ENCODE measurements around the gene OSBPL9.

The OSBPL9 gene

GRCh38 chr1:51630922-51631321 lies 14.0 kb downstream of the OSBPL9 start:
- Mint-ChIP-seq H3K9me3 (no peaks in the 10 kb centered on the region), H3K27ac (ENCODE audit: low read depth) (no peak overlapping the region), H3K4me1 (peaks cover 37% of the 10 kb centered on the region), H3K27me3 (no peaks in the 10 kb centered on the region), H3K36me3 (ENCODE audit: insufficient read depth) (peaks cover 4% of the 10 kb centered on the region), H3K4me3 (no peak overlapping the region)
- no peak for ATAC-seq (replicated peaks; ENCODE audit: extremely low read depth, poor library complexity, severe bottlenecking)
- no peak for DNase-seq (ENCODE audit: low spot score in 2 of 2)

- no peak for DNase-seq (ENCODE audit: low spot score in 2 of 2)
- H3K4me1 Mint-ChIP-seq: peaks cover 30% of the 10 kb centered on the region
- no peak overlapping the region for H3K27ac Mint-ChIP-seq (ENCODE audit: low read depth)
- peaks cover 6% of the 10 kb centered on the region for H3K36me3 Mint-ChIP-seq (ENCODE audit: insufficient read depth)
- no peaks in the 10 kb centered on the region for H3K27me3 Mint-ChIP-seq
- H3K9me3 Mint-ChIP-seq: no peaks in the 10 kb centered on the region
- ATAC-seq (replicated peaks; ENCODE audit: extremely low read depth, poor library complexity, severe bottlenecking): no peak
- H3K4me3 Mint-ChIP-seq: no peak overlapping the region
These were observed 14.9 kb downstream of the OSBPL9 start for GRCh38 chr1:51631747-51632146.

DNA sequence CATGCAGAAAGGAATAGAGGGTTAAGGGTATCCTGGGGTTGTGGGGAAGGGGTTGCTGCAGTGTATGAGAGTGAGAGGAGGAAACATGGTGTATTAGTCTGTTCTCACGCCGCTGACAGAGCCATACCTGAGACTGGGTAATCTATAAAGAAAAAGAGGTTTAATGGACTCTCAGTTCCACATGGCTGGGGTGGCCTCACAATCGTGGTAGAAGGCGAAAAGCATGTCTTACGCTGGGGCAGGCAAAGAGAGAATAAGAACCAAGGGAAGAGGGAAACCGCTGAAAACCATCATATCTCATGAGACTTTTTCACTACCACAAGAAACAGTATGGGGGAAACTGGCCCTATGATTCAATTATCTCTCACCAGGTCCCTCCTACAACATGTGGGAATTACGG lies 17.7 kb downstream of the OSBPL9 start:
- Mint-ChIP-seq H3K36me3 (ENCODE audit: insufficient read depth) (peaks cover 5% of the 10 kb centered on the region), H3K27me3 (no peaks in the 10 kb centered on the region), H3K4me3 (no peak overlapping the region), H3K4me1 (peaks cover 19% of the 10 kb centered on the region), H3K9me3 (no peaks in the 10 kb centered on the region), H3K27ac (ENCODE audit: low read depth) (no peak overlapping the region)
- ATAC-seq (replicated peaks; ENCODE audit: extremely low read depth, poor library complexity, severe bottlenecking) (no peak), DNase-seq (ENCODE audit: low spot score in 2 of 2) (no peak)

- Mint-ChIP-seq H3K36me3 (ENCODE audit: insufficient read depth) (peaks cover 5% of the 10 kb centered on the region), H3K9me3 (no peaks in the 10 kb centered on the region), H3K27ac (ENCODE audit: low read depth) (no peak overlapping the region), H3K4me3 (no peak overlapping the region), H3K27me3 (no peaks in the 10 kb centered on the region), H3K4me1 (peaks cover 19% of the 10 kb centered on the region)
- ATAC-seq (replicated peaks; ENCODE audit: extremely low read depth, poor library complexity, severe bottlenecking) (no peak), DNase-seq (ENCODE audit: low spot score in 2 of 2) (no peak)
These were observed 18.7 kb downstream of the OSBPL9 start for GRCh38 chr1:51635615-51636014.

GRCh38 chr1:51636191-51636590 lies 19.3 kb downstream of the OSBPL9 start:
- DNase-seq (ENCODE audit: low spot score in 2 of 2) (no peak), ATAC-seq (replicated peaks; ENCODE audit: extremely low read depth, poor library complexity, severe bottlenecking) (no peak)
- Mint-ChIP-seq H3K27ac (ENCODE audit: low read depth) (no peak overlapping the region), H3K9me3 (no peaks in the 10 kb centered on the region), H3K36me3 (ENCODE audit: insufficient read depth) (peaks cover 4% of the 10 kb centered on the region), H3K27me3 (no peaks in the 10 kb centered on the region), H3K4me3 (no peak overlapping the region), H3K4me1 (peaks cover 19% of the 10 kb centered on the region)

DNA sequence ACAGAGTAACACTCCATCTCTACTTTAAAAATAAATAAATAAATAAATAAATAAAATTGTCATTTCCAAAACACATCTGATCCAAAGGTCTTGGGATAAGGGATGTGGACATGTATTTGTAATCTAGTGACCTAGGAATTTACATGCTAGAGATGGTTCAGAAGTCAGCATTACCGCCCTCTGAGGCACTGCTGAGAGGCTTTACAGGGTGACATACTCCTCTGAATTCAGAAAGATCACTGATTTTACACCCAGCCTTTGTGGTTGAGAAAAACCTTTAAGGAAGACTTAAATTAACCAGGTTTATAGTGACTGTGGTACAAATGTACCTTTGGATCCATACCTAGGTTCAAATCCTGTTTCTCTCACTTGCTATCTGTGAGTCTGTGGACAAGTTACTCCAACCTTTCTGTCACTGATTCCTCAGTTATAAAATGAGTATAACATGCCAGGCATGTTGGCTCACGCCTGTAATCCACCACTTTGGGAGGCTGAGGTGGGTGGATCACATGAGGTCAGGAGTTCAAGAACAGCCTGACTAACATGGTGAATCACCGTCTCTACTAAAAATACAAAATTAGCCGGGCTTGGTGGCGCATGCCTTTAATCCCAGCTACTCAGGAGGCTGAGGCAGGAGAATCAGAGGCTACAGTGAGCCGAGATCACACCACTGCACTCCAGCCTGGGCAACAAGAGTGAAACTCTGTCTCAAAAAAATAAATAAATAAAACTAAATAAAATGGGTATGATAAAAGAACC lies 20.1 kb downstream of the OSBPL9 start:
- no peak for DNase-seq (ENCODE audit: low spot score in 2 of 2)
- ATAC-seq (replicated peaks; ENCODE audit: extremely low read depth, poor library complexity, severe bottlenecking): no peak
- H3K27ac Mint-ChIP-seq (ENCODE audit: low read depth): no peak overlapping the region

DNA sequence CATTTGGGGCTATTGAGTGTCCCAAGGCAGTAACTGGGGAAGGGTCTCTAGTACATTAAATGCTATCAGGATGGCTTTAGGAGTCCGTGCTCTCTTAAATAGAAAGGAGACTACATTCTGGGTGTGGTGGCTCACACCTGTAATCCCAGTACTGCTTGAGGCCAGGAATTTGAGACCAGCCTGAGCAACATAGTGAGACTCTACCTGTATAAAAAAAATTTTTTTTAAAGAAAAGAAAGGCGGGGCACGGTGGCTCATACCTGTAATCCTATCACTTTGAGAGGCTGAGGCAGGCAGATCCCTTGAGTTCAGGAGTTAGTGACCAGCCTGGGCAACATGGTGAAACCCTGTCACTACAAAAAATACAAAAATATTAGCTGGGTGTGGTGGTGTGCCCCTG lies 21.5 kb downstream of the OSBPL9 start:
- no peak for ATAC-seq (replicated peaks; ENCODE audit: extremely low read depth, poor library complexity, severe bottlenecking)
- Mint-ChIP-seq H3K9me3 (no peaks in the 10 kb centered on the region), H3K36me3 (ENCODE audit: insufficient read depth) (peaks cover 5% of the 10 kb centered on the region), H3K27me3 (no peaks in the 10 kb centered on the region), H3K4me3 (no peak overlapping the region), H3K27ac (ENCODE audit: low read depth) (no peak overlapping the region), H3K4me1 (peaks cover 28% of the 10 kb centered on the region)
- DNase-seq (ENCODE audit: low spot score in 2 of 2): no peak

More for the DNA sequence above, 20.1 kb downstream of the OSBPL9 start:
- Mint-ChIP-seq H3K9me3 (no peaks in the 10 kb centered on the region), H3K4me1 (peaks cover 19% of the 10 kb centered on the region), H3K4me3 (no peak overlapping the region), H3K36me3 (ENCODE audit: insufficient read depth) (peaks cover 4% of the 10 kb centered on the region), H3K27me3 (no peaks in the 10 kb centered on the region)

GRCh38 chr1:51639694-51640093 lies 22.8 kb downstream of the OSBPL9 start:
- DNase-seq (ENCODE audit: low spot score in 2 of 2): no peak
- Mint-ChIP-seq H3K27me3 (no peaks in the 10 kb centered on the region), H3K9me3 (no peaks in the 10 kb centered on the region), H3K27ac (ENCODE audit: low read depth) (no peak overlapping the region), H3K4me3 (no peak overlapping the region), H3K4me1 (peaks cover 27% of the 10 kb centered on the region), H3K36me3 (ENCODE audit: insufficient read depth) (peaks cover 7% of the 10 kb centered on the region)
- no peak for ATAC-seq (replicated peaks; ENCODE audit: extremely low read depth, poor library complexity, severe bottlenecking)

DNA sequence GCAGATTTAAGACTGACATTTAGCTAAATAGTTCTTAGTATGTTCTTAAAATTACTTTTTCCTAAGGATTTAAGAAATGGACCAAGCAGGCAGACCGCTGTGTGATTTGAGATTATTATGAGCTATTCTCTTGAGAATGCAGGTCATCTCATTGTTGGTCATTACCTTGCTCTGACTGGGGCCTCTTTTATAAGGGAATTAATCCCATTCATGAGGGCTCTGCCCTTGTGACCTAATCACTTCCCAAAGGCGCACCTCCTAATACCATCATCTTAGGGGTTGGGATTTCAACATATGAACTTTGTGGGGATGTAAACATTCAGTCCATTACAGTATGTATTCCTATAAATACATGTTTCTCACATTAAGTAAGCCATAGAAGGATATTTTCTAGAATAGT lies 24.2 kb downstream of the OSBPL9 start:
- H3K27ac Mint-ChIP-seq (ENCODE audit: low read depth): no peak overlapping the region
- ATAC-seq (replicated peaks; ENCODE audit: extremely low read depth, poor library complexity, severe bottlenecking) (no peak), DNase-seq (ENCODE audit: low spot score in 2 of 2) (no peak)
- H3K27me3 Mint-ChIP-seq: no peaks in the 10 kb centered on the region
- no peaks in the 10 kb centered on the region for H3K9me3 Mint-ChIP-seq
- H3K4me1 Mint-ChIP-seq: peaks cover 21% of the 10 kb centered on the region
- H3K4me3 Mint-ChIP-seq: no peak overlapping the region
- peaks cover 10% of the 10 kb centered on the region for H3K36me3 Mint-ChIP-seq (ENCODE audit: insufficient read depth)

DNA sequence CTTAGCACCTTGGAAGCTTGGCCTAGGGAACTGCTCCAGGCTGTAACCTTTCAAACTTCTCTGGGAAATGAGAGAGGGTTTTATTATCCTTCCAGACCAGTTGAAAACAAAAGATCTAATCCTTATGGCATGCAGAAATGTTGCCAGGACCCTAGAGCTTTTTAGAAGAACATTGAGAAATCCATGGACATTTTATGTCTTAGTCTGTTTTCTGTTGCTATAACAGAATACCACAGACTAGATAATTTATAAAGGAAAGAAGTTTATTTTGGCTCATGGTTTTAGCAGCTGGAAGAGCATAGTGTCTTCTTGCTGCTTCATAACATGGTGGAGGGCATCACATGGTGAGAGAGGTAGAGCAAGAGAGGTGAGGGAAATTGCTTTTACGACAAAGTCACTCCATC lies 25.8 kb downstream of the OSBPL9 start:
- Mint-ChIP-seq H3K27ac (ENCODE audit: low read depth) (no peak overlapping the region), H3K36me3 (ENCODE audit: insufficient read depth) (peaks cover 9% of the 10 kb centered on the region)

DNA sequence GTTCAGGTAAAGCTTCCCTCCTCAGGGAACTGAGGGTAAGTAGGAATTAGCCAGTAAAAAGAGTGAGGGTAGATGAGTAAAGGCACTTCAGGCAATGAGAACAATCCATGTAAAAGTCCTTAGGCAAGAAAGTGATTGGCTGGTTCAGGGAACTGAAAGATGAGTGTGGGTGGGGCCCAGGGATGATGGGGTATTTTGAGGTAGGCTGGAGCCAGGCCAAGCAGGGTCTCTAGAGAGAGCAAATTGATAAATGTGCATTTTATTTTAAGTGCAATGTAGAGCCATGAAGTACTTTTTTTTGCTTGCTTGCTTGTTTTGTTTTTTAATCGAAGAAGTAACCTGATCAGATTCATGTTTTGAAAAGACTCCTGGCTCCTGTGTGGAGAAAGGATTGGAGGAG lies 26.5 kb downstream of the OSBPL9 start:
- no peak for DNase-seq (ENCODE audit: low spot score in 2 of 2)
- H3K9me3 Mint-ChIP-seq: no peaks in the 10 kb centered on the region

More for the DNA sequence above, 25.8 kb downstream of the OSBPL9 start:
- no peak for DNase-seq (ENCODE audit: low spot score in 2 of 2)
- Mint-ChIP-seq H3K4me3 (no peak overlapping the region), H3K27me3 (no peaks in the 10 kb centered on the region), H3K4me1 (peaks cover 21% of the 10 kb centered on the region), H3K9me3 (no peaks in the 10 kb centered on the region)
- no peak for ATAC-seq (replicated peaks; ENCODE audit: extremely low read depth, poor library complexity, severe bottlenecking)

GRCh38 chr1:51644020-51644419 lies 27.1 kb downstream of the OSBPL9 start:
- Mint-ChIP-seq H3K4me1 (peaks cover 19% of the 10 kb centered on the region), H3K27ac (ENCODE audit: low read depth) (no peak overlapping the region), H3K36me3 (ENCODE audit: insufficient read depth) (peaks cover 9% of the 10 kb centered on the region), H3K4me3 (no peak overlapping the region), H3K9me3 (no peaks in the 10 kb centered on the region), H3K27me3 (no peaks in the 10 kb centered on the region)
- no peak for DNase-seq (ENCODE audit: low spot score in 2 of 2)
- ATAC-seq (replicated peaks; ENCODE audit: extremely low read depth, poor library complexity, severe bottlenecking): no peak

More for the DNA sequence above, 26.5 kb downstream of the OSBPL9 start:
- Mint-ChIP-seq H3K4me3 (no peak overlapping the region), H3K27me3 (no peaks in the 10 kb centered on the region), H3K36me3 (ENCODE audit: insufficient read depth) (peaks cover 9% of the 10 kb centered on the region), H3K4me1 (peaks cover 21% of the 10 kb centered on the region), H3K27ac (ENCODE audit: low read depth) (no peak overlapping the region)
- ATAC-seq (replicated peaks; ENCODE audit: extremely low read depth, poor library complexity, severe bottlenecking): no peak

DNA sequence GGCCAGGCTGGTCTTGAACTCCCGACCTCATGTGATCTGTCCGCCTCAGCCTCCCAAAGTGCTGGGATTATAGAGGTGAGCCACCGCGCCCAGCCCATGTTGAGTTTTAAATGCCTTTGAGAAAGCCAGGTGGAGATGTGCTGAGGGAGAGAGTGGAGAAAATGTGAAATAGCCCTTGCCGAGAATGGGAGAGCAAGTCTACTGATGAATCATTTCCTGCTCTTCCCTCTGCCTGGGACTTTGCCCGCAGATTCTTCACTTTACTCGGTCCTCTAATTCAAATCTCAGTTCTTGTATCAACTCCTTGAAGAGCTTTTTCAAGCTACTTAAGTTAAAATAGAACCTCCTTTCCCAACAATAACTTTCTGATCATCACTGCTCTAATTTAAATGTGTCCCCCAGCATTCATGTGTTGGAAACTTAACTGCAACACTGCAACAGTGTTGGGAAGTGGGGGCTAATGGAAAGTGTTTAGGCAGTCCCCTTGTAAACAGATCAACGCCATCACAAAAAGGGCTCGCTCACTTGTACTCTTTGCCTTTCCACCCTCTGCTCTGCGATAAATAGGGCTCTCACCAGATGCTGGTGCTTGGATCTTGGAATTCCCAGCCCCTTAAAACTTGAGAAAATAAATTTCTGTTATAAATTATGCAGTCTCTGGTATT lies 27.8 kb downstream of the OSBPL9 start:
- no peak overlapping the region for H3K4me3 Mint-ChIP-seq
- H3K27ac Mint-ChIP-seq (ENCODE audit: low read depth): no peak overlapping the region
- no peak for DNase-seq (ENCODE audit: low spot score in 2 of 2)
- H3K27me3 Mint-ChIP-seq: no peaks in the 10 kb centered on the region
- H3K36me3 Mint-ChIP-seq (ENCODE audit: insufficient read depth): peaks cover 9% of the 10 kb centered on the region
- no peaks in the 10 kb centered on the region for H3K9me3 Mint-ChIP-seq
- H3K4me1 Mint-ChIP-seq: peaks cover 16% of the 10 kb centered on the region
- no peak for ATAC-seq (replicated peaks; ENCODE audit: extremely low read depth, poor library complexity, severe bottlenecking)
